SH-SY5Y (cell line): ENCODE measurements around the gene ADA.

Experiments
- GATA2 ChIP-seq: IDR thresholded peaks from 2 replicates; pipeline ENCODE4 v1.6.1; 2011; ENCODE audit warnings: mild to moderate bottlenecking, low read depth, low read length
- GATA3 ChIP-seq: IDR thresholded peaks from 2 replicates; pipeline ENCODE4 v1.6.1; 2011; ENCODE audit warnings: low read depth, mild to moderate bottlenecking, low read length, moderate library complexity

DNA sequence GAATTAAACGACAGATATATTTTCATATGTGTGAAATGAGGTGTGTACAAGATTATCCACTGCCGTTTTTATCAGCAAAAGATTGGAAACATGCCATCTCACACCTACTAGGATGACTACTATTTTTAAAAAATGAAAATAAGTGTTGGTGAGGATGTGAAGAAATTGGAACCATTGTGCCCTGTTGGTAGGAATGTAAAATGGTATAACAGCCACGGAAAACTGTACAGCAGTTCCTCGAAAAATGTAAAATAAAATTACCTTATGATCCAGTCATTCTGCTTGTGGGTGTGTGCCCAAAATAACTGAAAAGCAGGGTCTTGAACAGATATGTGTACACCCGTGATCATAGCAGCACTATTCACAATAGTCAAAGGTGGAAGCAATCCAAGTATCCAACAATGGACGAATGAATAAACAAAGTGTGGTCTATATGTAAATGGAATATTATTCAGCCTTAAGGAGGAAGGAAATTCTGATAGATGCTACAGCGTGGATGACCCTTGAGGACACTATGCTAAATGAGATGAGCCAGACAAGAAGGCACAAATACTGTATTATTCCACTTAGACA is 36.6 kb upstream of the ADA start:
- TF ChIP-seq GATA2 (no peak), GATA3 (no peak)
